NCI-H446 (cell line): Measurements from ENCODE around the gene PIGV.
A peak's percentile ranks its signal among the peaks of the same experiment; 100 is the strongest.
"Not testable (repeated sequence)": the region's sequence is repeated elsewhere in the genome, so short reads cannot be mapped to it uniquely, and the experiment has no call there.

ENCODE experiments used
- DNase-seq, 2 experiments: peaks; one replicate each; lab custom pipeline; 2025; lab: John Stamatoyannopoulos, UW

PIGV gene

GRCh38 chr1:26794391-26794790 is 6.6 kb downstream of the PIGV start:
- DNase-seq: no peak

- DNase-seq: no peak
These were observed 9.9 kb downstream of the PIGV start for GRCh38 chr1:26797627-26798026.

- DNase-seq: peak; percentile 92 to 95
These were observed 11.9 kb downstream of the PIGV start for GRCh38 chr1:26799479-26800142.

- DNase-seq: not testable (repeated sequence)
These were observed 16.2 kb downstream of the PIGV start for GRCh38 chr1:26803932-26804331.

GRCh38 chr1:26810105-26810504 is 22.4 kb downstream of the PIGV start:
- peak; percentile 56 to 76 for DNase-seq

GRCh38 chr1:26811057-26811456 is 23.3 kb downstream of the PIGV start:
- DNase-seq: no peak

- no peak for DNase-seq
These were observed 24.0 kb downstream of the PIGV start for GRCh38 chr1:26811708-26812107.

- DNase-seq: no peak
These were observed 26.6 kb downstream of the PIGV start for GRCh38 chr1:26814377-26814776.

GRCh38 chr1:26814893-26815292 is 27.1 kb downstream of the PIGV start:
- no peak for DNase-seq

GRCh38 chr1:26820784-26821269 is 33.1 kb downstream of the PIGV start:
- DNase-seq: no peak

- DNase-seq: no peak
These were observed 35.1 kb downstream of the PIGV start for GRCh38 chr1:26822737-26823395.

- DNase-seq: no peak
These were observed 37.0 kb downstream of the PIGV start for GRCh38 chr1:26824731-26825130.

GRCh38 chr1:26826261-26827105 is 38.7 kb downstream of the PIGV start, which contains the start of gene ZDHHC18:
Gene ZDHHC18, plus strand, starts transcription at chr1:26826688. Its CDS starts 117 bp downstream, at chr1:26826805.
- DNase-seq: peak; percentile 43 to 67

- DNase-seq: no peak
These were observed 39.4 kb downstream of the PIGV start for GRCh38 chr1:26827106-26827604.

- DNase-seq: no peak
These were observed 39.9 kb downstream of the PIGV start for GRCh38 chr1:26827663-26828062.

GRCh38 chr1:26828411-26828991 is 40.8 kb downstream of the PIGV start:
- no peak for DNase-seq

GRCh38 chr1:26829184-26829911 is 41.6 kb downstream of the PIGV start:
- no peak for DNase-seq

GRCh38 chr1:26831059-26831458 is 43.3 kb downstream of the PIGV start:
- DNase-seq: no peak

GRCh38 chr1:26831546-26832248 is 43.9 kb downstream of the PIGV start:
- DNase-seq: no peak

GRCh38 chr1:26832249-26832960 is 44.7 kb downstream of the PIGV start:
- DNase-seq: no peak
